GM18909 (cell line): ENCODE measurements around the gene CES4A.
"Not testable (repeated sequence)": the region's sequence is repeated elsewhere in the genome, so short reads cannot be mapped to it uniquely, and the experiment has no call there.

Experiments
- ATAC-seq: cut with Tn5 transposase; IDR thresholded peaks from one replicate; pipeline ENCODE4 v1.9.1; 2021; ENCODE audit warnings: mild to moderate bottlenecking; ENCODE audit not compliant: unreplicated experiment, poor library complexity

Gene CES4A

GRCh38 chr16:66983033-66983432, 5.4 kb upstream of the CES4A start:
- ATAC-seq = no peak

GRCh38 chr16:66984892-66985311, 3.5 kb upstream of the CES4A start:
- no peak for ATAC-seq

GRCh38 chr16:66986559-66986958, 1.8 kb upstream of the CES4A start:
- no peak for ATAC-seq

- no peak for ATAC-seq
These were observed 3.2 kb downstream of the CES4A start for GRCh38 chr16:66991545-66992077.

GRCh38 chr16:66993558-66993957, 5.2 kb downstream of the CES4A start:
- not testable (repeated sequence) for ATAC-seq

- ATAC-seq = no peak
These were observed 8.1 kb downstream of the CES4A start for GRCh38 chr16:66996324-66996982.

- no peak for ATAC-seq
These were observed 8.6 kb downstream of the CES4A start for GRCh38 chr16:66996983-66997358.

GRCh38 chr16:67000384-67001351, 12.3 kb downstream of the CES4A start:
- peak; percentile 43 for ATAC-seq

GRCh38 chr16:67001726-67002125, 13.3 kb downstream of the CES4A start:
- no peak for ATAC-seq

GRCh38 chr16:67006930-67007658, 18.7 kb downstream of the CES4A start:
- ATAC-seq = no peak

GRCh38 chr16:67009158-67009557, 20.8 kb downstream of the CES4A start:
- ATAC-seq = no peak

GRCh38 chr16:67011274-67011673, 22.9 kb downstream of the CES4A start:
- no peak for ATAC-seq

GRCh38 chr16:67013233-67013822, 24.9 kb downstream of the CES4A start:
- no peak for ATAC-seq

GRCh38 chr16:67013823-67014633, 25.6 kb downstream of the CES4A start:
- ATAC-seq = peak; percentile 49

GRCh38 chr16:67014634-67015312, 26.4 kb downstream of the CES4A start:
- no peak for ATAC-seq

GRCh38 chr16:67015313-67015731, 26.9 kb downstream of the CES4A start:
- no peak for ATAC-seq

GRCh38 chr16:67016143-67016542, 27.8 kb downstream of the CES4A start:
- no peak for ATAC-seq

- ATAC-seq = no peak
These were observed 28.5 kb downstream of the CES4A start for GRCh38 chr16:67016681-67017420.
